DMS114 treated with DMSO at 0.1 percent for 48 hours (cell line): ENCODE results near the gene DNAJC4.
A peak's percentile ranks its signal among the peaks of the same experiment; 100 is the strongest.

Source experiments
- DNase-seq: peaks from one replicate; lab custom pipeline; 2025; ENCODE audit not compliant: unreplicated experiment; lab: John Stamatoyannopoulos, UW

Gene DNAJC4, protein sequence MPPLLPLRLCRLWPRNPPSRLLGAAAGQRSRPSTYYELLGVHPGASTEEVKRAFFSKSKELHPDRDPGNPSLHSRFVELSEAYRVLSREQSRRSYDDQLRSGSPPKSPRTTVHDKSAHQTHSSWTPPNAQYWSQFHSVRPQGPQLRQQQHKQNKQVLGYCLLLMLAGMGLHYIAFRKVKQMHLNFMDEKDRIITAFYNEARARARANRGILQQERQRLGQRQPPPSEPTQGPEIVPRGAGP

GRCh38 chr11:64230171-64230984 is at the start of gene DNAJC4:
Gene DNAJC4, plus strand, starts transcription at chr11:64230548. Its CDS starts 307 bp downstream, at chr11:64230855.
- peak; percentile 87 for DNase-seq

DNA sequence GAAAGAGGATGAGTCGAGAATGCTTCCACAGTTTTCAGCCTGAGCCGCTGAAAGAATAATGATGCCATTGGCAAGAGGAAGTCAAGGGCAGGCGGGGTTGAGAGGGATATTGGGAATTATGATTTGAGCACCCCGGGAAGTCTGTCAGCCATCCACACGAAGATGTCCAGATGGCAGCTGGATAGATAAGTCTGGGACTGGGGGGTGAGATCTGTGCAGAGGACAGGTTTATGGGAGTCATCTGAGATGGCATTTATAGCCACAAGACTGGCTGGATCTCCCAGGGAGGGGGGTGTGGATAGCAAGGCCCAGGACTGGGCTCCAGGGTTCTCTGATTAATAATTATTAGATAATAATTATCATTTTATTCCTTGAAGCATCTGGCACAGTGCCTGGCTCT is 49.5 kb upstream of the DNAJC4 start:
- DNase-seq, result no peak

DNA sequence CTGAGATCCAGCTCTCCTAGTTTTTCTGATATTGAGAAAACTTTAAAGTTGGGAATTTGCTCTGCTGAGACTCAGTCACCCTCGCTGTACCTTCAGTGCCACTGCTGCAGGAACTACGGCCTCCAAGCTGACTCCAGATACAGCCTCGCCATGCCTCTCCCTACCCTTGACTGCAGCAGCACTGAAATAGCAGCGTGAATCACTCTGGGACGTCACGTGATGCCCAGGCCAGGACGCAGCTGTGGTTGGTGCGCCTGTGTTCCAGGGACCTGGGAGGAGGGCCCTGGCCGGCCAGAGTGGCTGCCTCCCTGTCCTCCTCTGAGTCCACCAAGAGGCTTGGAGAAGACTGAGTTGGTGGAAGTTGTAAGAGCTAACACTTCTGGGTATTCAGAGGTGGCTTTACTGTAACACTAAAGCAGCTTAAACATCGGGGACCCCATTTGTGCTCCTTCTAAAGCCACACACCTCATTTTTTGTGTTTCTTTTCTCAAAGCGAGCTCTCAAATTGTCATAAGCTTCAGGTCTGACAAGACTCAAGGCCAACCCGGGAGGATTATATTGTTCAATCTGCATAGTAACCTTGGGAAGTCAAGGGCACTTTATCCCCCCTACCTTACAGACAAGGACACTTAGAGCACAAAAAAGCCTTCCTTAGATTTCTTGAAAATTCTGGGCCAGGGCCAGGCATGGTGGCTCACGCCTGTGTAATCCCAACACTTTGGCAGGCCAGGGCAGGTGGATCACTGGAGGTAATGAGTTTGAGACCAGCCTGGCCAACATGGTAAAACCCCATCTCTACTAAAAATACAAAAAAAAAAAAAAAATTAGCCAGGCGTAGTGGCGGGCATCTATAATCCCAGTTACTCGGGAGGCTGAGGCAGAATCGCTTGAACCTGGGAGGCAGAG is 48.6 kb upstream of the DNAJC4 start:
- DNase-seq, result peak; percentile 58

GRCh38 chr11:64183890-64184289 is 46.5 kb upstream of the DNAJC4 start:
- DNase-seq, result no peak

DNA sequence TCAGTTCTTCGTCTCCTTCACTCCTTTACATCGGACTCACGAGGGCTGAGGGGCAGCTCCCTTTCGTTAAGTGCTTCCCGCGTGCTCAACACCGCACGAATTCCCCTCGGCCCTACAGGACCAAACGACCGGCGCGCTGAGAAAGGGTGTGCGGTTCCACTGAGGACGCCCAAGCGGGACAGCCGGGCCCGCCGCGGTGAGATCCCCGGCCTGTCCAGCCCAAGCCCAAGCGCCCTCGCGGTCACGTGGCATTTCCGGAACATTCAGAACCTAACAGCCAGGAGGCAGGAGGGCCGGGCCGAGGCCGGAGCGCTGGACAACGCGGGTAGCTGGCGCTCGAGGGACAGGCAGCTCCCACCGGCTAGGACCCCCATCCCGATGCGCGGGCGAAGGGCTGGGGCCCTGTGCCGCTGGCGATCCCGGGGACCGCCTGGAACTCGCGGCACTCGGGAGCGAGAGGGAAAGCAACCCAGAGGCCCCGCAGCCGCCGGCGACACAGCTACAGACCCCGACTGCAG is 45.1 kb upstream of the DNAJC4 start:
- DNase-seq, result peak; percentile 78

DNA sequence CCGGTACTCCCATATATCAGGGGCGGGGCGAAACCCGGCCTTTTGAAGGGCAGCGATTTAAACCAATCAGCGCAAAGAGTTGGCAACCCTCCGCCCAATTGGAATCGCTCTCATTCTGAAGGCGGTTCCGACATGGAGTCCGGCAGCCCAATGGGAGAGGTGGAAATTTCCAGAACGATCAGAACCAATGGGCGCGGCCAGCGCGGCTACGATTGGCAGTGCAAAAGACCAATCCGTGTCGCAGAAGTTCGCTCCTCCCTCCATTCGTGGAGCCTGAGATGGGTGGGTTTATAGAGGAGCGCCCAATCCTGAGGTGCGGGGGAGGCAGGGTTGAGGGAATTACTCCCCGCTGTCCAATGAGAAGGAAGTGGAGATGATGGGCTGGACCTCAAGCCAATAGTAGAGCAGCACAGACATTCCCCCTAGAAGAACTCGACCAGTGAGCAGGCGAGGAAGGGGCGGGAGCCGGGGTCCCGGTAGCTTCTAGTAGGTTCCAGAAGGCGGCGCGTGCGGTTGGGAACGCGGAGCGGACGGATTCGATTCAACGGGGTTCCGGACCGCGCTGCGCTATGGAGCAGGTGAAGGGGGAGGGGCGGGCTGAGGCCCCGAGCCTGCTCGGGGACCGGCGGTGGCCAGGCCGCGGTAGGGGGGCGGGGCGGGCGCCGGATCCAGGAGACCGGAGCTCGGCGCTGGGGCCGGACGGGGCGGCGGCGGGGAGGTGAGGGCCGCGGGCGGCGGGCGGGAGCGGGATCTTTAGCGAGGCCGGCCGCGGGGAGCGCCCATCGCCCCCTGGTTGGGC is 44.5 kb upstream of the DNAJC4 start, which contains the start of gene STIP1:
TSS of gene STIP1 (plus strand) at position 479 of the 799 bp plus-strand sequence. CDS start at position 570, 91 bp downstream.
- peak; percentile 100 for DNase-seq

DNA sequence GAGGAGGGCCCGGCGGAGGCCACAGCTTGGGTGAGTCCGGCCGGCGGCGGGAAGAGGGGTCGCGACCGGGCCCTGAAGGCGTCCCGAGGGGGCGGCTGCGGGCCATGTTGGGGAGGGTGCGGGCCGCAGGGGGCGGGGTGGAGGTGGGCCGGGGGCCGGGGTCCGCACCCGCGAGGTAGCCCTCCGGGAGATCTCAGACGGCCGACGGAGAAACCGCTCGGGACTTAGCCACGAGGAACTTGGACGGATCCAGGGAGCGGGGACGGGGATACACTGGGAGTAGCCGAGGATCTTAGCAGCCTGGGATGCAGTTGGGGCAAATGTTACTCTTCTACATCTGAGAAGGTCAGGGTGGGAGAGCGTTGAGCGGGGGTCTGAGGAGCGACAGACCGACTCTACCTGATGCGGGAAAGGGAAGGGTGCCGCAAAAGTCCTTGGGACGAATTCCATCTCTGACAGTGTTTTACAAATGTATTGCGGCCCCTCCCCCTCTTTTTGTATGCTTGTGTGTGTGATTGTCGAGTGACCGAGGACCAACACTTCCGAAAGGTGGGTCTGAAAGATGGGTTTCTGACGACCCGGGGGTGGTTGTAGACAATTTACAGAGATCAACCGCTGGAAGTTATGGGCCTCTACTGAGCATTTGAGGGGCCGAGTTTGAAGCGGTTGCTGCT is 43.7 kb upstream of the DNAJC4 start:
- no peak for DNase-seq

- no peak for DNase-seq
These were observed 37.9 kb upstream of the DNAJC4 start for GRCh38 chr11:64192434-64192833.

GRCh38 chr11:64196626-64197025 is 33.7 kb upstream of the DNAJC4 start:
- DNase-seq, result no peak

DNA sequence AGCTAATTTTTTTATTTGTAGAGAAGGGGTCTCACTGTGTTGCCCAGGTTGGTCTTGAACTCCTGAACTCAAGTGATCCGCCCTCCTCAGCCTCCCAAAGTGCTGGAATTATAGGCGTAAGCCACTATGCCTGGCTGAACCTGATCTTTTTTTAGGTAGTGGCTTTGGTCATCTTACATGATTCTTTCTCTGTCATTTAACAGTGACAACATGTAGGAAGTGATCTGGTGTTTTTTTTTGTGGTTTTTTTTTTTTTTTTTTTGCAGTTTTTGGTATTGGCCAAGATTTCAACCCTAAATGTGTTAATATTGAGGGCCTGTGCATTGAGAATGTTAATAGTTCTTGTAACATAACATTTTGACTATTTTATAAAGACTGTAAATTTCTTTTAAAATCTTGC is 31.8 kb upstream of the DNAJC4 start:
- no peak for DNase-seq

DNA sequence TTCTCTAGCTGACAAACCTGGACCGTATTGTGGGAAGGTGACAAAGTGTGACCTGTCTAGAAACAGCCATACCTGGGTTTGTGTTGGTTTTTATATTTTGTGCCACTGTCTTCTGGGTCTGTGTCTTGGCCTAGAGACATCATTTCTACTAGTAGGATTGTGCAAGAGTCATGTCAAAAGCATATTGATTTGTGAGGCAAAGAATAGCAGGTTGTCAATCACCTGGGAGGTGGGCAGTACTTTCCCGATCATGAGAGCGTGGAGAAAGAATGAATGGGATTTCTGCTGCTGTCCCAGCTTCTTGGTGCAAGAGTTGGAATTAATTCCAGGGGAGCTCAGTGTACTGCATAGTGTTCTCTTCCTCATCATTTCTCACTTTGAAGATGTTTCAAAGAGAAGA is 28.8 kb upstream of the DNAJC4 start:
- DNase-seq, result no peak

DNA sequence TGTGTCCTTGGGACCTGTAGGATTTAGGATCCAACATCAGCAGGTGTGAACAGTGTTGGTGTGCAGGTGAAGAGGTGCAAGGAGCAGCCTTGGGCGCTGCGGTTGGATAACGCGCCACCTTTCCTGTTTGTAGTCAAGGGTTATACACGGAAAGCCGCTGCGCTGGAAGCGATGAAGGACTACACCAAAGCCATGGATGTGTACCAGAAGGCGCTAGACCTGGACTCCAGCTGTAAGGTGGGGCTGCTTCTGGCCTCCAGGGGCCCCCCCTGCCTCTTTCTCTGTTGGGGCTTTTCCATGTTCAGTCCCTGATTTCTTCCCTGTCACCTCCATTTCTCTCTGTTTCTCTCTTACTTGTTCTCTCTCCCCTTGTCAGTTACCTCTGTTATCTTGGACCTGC is 27.4 kb upstream of the DNAJC4 start:
- DNase-seq, result no peak

DNA sequence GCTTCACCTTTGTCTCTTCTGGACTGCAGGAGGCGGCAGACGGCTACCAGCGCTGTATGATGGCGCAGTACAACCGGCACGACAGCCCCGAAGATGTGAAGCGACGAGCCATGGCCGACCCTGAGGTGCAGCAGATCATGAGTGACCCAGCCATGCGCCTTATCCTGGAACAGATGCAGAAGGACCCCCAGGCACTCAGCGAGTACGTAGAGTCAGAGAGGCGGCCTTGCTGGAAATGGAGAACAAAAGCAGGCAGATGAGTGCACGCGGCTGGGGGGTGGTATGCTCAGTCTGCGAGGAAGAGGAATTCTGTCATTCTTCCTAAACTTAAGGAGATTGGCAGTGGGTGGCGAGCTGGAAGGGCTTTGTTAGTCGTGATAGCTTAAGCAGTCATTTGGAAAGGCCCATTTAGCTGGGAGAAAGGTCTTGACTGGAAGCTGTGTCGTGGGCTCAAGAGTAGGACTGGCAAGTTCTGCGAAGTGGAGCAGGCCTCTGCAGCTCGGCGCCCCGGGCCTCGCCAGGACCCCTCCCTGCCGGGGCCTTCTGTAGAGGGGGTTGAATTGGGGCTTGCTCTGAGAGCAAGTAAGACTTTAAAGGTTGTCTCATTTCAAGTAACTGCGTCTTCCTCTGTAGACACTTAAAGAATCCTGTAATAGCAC is 26.8 kb upstream of the DNAJC4 start:
- DNase-seq, result no peak

GRCh38 chr11:64204080-64204440 is 26.3 kb upstream of the DNAJC4 start:
- DNase-seq, result no peak

- DNase-seq, result peak; percentile 45
These were observed 25.8 kb upstream of the DNAJC4 start for GRCh38 chr11:64204464-64204989.

DNA sequence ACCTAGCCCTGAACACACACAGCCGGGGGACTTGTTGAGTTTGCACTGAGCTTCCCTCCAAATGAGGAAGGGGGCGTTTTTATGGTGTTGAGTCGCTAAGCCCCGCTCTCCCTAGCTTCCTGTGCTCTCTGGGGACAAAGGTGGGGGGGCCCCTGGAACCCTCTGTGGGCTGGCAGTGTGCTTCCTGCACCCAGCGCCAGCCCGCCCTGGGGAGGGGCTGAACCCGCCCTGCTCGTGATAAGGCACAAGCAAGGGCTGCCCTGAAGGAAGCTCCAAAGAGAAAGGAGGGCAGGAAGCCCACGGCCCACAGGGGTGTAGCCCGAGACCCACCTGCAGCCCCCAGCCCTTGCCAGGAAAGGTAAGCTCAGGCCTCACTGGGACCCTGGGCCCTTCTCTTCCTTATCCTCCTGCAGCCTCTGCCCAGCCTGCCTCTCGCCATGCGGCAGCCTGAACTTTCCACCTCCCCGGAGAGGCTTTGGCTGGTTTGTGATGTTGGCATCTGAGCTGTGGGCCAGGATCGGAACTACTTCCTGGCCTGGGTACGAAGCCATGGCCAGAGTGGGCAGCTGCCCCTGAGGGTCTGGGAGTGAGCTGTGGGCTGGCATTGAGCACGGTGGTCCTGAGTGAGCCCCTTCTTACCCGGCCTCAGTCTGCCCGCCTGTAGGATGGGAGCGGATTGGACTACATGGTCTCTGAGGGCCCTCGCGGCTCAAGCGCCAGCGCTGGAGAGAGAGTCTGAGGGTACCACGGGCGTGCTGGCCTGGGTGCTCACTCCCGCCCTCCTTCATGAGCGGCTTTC is 23.7 kb upstream of the DNAJC4 start, which contains the start of gene FERMT3:
TSS of gene FERMT3 (plus strand) at position 265 of the 799 bp plus-strand sequence. CDS start 644 bp downstream, outside the sequence.
- no peak for DNase-seq

- no peak for DNase-seq
These were observed 22.9 kb upstream of the DNAJC4 start for GRCh38 chr11:64207256-64208085.
